HG03060 (cell line): ENCODE results near the gene IL32.
"Not testable (repeated sequence)": the region's sequence is repeated elsewhere in the genome, so short reads cannot be mapped to it uniquely, and the experiment has no call there.

Experiments used
- ATAC-seq: cut with Tn5 transposase; IDR thresholded peaks from one replicate; pipeline ENCODE4 v1.9.1; 2021; ENCODE audit warnings: low read depth, moderate number of reproducible peaks; ENCODE audit not compliant: unreplicated experiment

IL32 gene

DNA sequence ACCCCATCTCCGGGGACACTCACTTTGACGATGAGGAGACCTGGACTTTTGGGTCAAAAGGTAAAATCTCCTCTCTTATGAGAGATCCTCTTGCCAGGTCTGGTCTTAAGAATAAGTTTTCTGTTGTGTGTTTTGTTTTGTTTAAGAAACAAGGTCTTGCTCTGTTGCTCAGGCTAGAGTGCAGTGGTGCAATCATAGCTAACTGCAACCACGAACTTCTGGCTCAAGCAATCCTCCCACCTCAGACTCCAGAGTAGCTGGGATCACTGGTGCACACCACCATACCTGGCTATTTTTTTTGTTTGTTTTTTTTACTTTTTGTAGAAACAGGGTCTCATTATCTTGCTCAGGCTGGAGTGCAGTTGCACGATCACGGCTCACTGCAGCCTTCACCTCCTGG, 15.0 kb upstream of the IL32 start:
- no peak for ATAC-seq

DNA sequence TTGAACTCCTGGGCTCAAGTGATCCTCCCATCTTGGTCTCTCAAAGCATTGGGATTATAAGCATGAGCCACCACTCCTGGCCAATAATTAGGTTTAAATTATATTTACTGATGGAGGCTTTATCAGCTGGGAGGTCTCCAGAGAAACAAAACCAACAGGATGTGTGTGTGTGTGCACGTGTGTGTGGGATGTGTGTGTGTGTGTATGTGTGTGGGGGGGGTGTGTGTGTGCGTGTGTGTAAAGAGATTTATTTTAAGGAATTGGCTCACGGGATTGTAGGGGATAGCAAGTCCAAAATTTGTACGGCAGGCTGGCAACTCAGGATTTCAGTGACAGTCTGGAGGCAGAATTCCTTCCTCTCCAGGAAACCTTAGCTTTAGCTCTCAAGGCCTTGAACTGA, 14.4 kb upstream of the IL32 start:
- no peak for ATAC-seq

DNA sequence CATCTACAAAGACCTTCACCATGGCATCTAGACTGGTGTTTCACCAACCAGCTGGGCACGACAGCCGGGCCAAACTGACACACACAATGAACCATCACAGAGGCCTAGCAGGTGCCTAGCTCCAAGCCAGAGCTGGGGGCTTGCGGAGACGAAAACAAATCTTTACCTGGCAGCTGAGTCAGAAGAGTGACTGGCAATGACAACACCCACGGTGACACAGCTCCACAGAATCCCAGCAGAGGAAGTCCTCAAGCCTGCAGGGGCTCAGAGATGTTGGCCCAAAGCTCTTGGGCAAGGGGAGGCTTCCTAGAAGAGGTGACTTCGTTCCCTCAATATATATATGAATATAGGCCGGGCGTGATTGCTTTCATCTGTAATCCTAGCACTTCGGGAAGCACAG, 13.9 kb upstream of the IL32 start:
- no peak for ATAC-seq

DNA sequence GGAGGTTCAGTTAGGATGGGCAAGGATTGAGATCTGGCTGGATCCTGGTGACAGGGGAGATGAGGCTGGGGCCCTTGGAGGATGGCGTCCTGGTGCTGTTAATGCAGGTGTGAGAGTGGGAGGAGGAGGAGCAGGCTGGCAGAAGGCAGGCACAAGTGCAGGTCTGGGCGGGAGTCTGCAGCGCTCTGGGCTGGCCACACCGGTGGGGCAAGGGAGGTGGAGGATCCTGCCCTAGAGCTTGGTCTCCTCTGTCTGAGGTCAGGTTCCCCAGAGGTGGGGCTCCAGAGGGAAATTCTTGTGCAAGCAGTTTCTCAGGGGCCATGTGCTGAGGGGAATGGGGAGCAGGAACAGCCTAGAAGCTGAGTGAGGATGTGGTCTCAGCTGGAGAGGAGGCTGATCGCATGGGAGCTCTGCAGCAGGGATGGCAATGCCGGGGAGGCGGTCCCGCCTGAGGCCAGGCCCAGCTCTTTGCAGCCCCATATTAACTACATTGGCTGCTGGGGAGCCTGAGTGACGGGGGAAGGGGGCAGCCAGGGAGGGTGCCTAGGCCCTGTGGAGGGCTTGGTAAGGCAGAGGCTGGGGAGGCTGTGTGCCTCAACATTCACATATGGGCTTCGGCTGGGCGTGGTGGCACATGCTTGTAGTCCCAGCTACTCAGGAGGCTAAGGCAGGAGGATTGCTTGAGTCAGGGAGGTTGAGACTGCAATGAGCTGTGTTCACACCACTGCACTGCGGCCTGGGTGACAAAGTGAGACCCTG, 12.7 kb upstream of the IL32 start:
- not testable (repeated sequence) for ATAC-seq

DNA sequence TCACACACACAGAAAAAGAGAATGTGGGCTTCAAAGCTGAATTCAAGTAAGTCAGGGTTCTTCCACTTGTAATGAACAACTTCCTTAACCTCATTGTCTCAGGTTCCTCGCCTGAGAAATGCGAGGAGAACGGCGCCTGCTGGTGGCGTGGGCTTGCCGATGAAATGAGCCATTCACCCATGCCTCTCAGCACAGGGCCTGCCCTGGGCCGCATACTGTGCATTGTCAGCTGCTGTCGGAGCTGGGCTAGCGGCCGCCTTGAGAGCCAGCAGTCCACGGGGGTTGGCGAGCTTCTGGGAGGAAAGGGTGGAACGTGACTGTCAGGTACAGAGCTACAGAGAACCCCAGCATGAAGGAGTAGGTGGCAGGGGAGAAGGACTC, 12.1 kb upstream of the IL32 start:
- not testable (repeated sequence) for ATAC-seq

DNA sequence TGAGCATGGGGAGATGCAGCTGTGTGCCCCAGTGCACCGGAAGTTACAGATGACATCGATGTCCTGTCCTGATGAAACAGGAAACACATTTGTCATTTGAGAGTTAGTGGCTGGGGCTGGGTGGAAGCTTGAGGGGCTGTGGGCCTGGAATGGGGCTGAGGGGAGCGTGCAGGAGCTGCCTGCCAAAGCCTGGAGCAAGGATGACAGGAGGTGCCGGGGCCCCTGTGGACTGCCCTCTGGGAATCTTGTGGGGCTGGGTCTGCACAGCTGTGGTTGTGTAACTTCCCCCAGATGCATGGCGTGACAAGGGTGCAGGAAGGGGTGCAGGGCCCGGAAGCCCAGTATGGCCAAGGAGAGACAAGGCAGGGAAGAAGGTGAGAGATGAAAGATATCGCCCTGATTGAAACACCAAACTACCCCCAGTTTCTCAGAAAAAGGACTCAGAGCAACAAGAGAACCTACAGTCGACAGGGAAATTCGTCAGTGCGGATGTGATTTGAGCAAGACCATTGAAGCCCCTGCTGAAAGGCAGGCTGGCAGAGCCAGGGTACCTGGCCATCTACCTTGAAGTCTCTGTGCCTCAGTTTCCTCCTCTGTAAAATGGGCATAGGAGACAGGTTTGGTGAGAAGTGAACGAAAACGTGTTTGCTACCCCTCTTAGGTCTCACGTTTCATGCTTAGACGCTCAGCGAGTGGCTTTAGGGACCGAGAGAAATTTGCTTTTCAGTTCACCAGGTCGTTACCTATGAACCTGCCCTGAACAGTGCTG, 10.3 kb upstream of the IL32 start:
- ATAC-seq: no peak

DNA sequence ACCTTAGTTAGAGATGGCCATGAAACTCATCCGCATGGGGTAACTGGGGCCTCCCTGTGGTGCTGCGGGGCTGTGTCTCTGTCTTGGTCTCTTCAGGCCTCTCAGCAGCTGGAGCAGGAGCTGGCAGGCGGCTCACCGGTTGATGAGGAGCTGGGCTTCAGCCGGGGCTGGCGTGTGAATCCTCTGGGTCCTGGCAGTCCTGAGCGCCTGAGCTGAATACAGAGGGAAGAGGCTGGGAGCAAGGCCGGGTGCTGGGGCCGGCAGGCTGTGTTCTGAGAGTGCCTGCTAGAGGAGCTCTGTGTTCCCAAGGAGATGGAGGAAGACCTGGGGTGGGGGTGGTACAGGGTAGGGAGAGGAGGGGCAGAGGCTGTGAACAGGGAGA, 9.7 kb upstream of the IL32 start:
- ATAC-seq: not testable (repeated sequence)

DNA sequence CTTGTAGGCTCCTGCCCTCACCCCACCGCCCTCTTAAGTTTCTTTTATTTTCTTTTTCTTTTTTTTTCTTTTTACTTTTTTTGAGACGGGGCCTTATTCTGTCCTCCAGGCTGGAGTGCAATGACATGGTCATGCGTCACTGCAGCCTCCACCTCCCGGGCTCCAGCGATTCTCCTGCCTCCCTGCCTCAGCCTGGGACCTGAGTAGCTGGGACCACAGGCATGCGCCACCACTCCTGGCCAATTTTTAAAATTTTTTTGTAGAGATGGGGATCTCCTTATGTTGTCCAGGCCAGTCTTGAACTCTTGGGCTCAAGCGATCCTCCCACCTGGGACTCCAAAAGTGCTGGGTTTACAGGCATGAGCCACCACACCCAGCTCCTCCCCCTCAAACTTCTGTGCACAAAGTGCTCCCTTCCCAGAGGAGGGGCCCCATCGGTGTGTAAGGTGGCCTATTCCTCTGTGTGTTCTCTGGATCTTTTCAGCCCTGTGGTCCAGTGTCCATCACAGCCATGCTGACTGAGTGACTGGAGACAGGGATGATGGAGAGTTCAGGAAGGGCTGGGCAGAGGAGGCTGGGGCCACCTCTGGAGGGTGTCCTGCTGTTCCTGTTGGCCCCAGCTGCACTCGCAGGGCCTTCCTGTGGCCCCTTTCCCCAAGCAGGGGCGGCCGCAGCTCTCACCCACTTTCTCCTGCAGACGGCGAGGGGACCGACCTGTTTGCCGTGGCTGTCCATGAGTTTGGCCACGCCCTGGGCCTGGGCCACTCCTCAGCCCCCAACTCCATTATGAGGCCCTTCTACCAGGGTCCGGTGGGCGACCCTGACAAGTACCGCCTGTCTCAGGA, 8.9 kb upstream of the IL32 start:
- ATAC-seq: no peak

DNA sequence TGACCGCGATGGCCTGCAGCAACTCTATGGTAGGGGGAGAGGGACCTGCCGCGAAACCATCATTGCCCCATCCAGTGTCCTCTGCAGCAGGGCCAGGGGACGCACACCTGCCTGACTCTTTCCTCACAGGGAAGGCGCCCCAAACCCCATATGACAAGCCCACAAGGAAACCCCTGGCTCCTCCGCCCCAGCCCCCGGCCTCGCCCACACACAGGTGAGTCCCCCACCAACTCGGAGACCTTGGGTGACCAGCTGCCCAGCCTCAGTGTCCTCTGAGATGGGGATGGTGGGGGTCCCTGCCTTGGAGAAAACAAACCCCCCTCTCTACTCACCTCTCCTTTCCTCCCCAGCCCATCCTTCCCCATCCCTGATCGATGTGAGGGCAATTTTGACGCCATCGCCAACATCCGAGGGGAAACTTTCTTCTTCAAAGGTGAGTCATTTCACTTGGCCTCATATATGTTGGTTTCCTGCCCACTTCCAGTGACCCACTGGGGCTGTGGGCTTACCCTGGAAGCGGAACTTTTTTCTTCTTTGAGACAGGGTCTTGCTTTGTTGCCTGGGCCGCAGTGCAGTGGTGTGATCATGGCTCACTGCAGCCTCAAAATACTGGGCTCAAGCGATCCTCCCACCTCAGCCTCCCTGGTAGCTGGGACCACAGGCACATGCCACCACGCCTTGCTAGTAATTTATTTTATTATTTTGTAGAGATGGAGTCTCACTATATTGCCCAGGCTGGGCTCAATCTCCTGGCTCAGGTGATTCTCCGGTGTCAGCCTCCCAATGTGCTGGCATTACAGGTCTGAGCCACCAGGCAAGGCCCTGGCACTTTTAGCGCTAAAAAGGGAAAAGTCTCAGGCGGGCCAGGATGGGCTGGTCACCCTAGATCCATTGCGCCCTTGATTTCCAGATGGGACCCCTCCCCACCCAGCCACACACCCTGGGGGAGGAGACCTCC, 8.0 kb upstream of the IL32 start:
- ATAC-seq: no peak

DNA sequence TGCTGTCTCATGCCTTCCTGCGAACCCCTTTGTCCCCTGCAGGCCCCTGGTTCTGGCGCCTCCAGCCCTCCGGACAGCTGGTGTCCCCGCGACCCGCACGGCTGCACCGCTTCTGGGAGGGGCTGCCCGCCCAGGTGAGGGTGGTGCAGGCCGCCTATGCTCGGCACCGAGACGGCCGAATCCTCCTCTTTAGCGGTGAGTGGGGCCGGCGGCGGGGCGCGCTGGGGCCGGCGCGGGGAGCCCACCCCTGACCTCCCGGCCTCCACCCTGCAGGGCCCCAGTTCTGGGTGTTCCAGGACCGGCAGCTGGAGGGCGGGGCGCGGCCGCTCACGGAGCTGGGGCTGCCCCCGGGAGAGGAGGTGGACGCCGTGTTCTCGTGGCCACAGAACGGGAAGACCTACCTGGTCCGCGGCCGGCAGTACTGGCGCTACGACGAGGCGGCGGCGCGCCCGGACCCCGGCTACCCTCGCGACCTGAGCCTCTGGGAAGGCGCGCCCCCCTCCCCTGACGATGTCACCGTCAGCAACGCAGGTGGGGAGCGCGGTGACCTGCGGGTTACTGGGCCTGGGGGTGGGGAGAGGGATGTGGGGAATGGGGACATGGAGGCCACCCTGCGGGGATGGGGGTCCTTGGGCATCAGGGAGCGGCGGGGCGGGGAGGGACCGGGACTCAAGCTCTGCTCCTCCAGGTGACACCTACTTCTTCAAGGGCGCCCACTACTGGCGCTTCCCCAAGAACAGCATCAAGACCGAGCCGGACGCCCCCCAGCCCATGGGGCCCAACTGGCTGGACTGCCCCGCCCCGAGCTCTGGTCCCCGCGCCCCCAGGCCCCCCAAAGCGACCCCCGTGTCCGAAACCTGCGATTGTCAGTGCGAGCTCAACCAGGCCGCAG, 7.1 kb upstream of the IL32 start:
- ATAC-seq: no peak

DNA sequence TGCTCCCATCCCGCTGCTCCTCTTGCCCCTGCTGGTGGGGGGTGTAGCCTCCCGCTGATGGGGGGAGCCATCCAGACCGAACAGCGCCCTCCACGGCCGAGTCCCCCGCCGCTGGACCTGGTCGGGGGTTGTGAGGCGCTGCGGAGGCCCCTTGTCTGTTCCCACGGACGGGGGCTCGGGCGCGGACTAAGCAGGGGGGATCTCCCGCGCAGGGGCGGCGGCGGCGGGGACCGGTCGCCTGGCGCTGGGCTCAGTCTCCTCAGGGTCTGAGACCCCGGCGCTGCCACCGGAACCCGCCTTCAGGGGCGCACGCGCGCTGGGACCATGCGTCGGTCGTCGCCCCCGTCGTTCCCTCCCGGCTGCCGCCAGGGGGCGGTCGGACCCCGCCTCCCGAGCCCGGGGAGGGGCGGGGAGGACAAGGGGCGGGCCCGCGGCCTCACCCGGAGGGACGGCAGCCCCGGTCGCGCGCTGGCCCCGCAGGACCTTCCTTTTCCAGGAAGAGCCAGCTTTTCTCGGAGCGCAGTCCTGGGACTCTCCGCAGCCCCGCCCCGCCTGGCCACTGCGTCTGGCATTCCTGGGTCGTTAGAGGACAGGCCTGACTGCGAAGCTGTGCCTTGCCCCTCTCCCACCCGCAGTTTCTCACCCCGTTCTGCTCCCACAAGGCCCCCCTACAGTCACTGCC, 6.3 kb upstream of the IL32 start:
- ATAC-seq: no peak

DNA sequence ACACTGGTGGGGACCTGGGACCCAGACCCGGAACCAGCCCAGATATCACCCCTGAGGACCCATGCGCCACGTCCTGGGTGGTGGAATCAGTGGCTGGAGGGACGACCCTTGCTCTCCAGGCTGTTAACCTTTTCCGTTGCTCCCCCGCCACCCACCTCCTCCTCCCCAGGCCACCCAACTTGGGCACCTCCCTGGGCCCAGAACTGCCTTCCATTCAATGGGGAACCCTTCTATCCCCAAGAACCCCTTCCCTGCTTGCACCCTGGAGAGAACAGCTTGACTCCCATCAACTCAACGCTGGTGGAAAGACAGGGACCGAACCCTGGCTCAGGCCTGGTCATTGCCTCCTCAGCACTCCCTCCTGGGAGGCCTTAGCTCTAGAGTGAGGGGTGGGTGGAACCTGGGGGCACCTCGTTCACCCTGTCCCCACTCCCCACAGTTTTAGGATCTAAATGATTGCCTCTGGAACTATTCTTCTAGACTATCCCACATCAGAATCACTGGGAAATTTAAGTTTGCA, 5.7 kb upstream of the IL32 start:
- ATAC-seq: no peak

DNA sequence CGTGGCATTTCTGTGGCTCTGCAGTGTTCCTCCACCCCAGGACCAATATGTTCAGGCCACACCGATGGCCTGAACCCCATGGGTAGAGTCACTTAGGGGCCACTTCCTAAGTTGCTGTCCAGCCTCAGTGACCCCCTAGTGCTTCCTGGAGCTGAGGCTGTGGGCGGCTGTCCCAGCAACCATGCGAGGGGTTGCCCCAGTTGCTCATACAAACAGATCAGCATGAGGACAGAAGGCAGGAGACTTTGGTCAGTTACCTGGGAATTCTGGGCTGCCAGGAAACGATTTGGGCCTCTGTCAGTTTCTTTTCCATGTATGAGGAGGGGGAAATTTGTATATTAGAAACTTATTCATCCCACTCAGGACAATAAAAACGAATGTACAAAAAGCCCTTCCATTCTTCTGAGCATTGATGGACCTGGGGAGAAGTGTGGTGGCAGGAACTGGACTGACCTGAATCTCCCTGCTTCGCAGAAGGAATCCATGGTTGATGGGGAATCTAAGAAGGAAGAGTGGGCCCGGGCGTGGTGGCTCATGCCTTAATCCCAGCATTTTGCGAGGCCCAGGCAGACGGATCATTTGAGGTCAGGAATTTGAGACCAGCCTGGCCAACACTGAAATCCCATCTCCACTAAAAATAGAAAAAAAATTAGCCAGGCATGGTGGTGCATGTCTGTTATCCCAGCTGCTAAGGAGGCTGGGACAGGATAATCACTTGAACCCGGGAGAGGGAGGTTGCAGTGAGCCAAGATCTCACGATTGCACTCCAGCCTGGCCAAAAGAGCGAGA, 4.9 kb upstream of the IL32 start:
- no peak for ATAC-seq

DNA sequence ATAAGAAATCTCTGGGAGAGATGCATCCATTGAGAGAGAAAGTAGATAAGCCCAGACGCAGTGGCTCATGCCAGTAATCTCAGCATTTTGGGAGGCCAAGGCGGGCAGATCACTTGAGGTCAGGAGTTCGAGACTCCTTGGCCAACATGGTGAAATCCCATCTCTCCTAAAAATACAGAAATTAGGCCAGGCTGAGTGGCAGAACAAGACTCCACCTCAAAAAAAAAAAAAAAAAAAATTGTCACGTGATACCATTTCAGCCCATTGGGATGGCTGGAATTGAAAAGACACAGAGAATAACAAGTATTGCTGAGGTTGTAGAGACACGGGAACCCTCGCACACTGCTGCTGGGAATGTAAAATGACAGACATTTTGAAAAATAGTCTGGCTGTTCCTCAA, 2.9 kb upstream of the IL32 start:
- no peak for ATAC-seq

DNA sequence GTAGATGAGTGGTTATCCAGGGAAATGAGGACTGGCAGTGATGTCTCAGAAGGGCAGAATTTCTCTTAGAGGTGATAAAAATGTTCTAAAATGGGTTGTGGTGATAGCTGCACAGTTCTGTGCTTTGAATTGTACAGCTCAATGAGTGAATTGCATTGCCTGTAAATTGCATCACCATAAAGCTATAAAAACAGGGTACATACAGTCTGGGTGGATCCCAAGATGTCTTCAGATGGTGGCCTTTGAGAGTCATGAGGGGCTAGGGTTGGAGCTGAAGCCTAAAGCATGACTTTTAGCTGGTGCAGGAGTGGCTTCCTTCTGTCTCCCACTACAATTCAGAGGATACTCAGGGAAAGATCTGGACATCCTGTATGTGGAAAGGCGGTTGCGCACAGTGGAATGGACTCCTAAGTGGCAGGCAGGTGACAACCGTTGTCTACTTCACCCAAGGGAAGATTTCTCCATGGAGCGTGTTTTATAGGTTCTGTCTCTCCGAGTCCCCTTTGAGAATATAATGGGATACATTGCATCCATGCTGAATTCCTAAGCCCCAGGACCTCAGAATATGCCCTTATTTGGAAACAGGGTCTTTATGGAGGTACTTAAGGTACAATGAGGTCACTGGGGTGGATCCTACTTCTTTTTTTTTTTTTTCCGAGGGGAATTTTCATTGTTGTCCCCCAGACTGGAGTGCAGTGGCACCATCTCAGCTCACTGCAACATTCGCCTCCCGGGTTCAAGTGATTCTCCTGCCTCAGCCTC, 1.6 kb upstream of the IL32 start:
- no peak for ATAC-seq

DNA sequence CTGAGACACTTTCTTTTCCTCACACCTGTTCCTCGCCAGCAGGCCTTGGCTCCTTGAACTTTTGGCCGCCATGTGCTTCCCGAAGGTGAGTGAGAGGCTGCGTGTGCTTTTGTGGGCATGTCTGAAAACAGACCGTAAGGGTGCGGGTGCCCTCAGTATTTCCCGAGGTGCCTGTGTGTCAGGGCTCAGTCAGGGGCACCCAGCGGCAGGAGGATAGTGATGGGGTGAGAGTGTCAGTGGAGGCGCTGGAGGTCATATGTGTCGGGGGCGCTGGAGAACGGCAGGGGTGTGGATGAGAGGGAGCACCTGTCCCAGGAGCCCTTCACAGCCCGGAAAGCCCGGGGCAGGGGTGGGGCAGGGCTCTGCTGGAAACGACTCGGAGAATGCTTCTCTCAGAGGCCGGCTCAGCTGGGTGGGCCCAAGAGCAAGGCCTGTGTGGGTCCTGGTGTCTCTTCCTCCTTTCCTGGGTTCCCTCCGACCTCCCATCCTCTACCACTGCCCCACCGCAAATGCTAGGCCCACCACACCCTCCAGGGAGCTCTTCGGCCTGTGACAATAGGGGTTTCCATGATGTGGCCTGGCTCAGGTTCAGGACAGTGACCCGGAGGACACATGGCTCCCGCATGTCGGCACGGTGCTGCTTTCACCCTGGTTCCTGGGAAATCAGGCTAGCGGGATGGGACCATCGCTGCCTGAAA, 451 bp downstream of the IL32 start:
- ATAC-seq: no peak

DNA sequence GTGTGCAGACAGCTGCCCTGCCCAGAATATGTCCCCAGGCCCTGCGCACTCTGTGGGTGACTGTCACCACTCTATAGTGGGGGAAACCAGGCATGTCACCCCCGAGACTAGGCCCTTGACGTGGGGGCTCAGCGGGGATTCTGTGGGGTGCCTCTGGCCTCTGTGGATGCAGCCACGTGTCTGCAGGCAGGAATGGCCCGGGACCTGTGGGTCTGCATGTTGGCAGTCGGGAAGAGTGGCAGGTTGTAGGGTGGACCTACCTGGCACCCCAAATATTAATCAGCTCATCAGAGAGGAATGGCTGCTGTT, 954 bp downstream of the IL32 start:
- no peak for ATAC-seq
